Vagina (tissue), 2 donors: ENCODE results near the gene NLRP1.

Source experiments
- CTCF ChIP-seq, 3 experiments: fragments of 450-650 bp in 2 of 3; fragments of 200-600 bp in 1 of 3; sonication (generic) in 1 of 3; IDR thresholded peaks; one replicate each; pipeline ENCODE4 v1.5.1; 2017 to 2019; ENCODE audit warnings: antibody characterized with exemption in 3 of 3, mild to moderate bottlenecking in 2 of 3, moderate library complexity in 2 of 3
- POLR2A ChIP-seq, 2 donors: fragments of 450-650 bp; IDR thresholded peaks; one replicate each; pipeline ENCODE4 v1.6.1; 2017; ENCODE audit warnings: antibody characterized with exemption in 2 of 2, mild to moderate bottlenecking in 2 of 2, moderate library complexity in 2 of 2

DNA sequence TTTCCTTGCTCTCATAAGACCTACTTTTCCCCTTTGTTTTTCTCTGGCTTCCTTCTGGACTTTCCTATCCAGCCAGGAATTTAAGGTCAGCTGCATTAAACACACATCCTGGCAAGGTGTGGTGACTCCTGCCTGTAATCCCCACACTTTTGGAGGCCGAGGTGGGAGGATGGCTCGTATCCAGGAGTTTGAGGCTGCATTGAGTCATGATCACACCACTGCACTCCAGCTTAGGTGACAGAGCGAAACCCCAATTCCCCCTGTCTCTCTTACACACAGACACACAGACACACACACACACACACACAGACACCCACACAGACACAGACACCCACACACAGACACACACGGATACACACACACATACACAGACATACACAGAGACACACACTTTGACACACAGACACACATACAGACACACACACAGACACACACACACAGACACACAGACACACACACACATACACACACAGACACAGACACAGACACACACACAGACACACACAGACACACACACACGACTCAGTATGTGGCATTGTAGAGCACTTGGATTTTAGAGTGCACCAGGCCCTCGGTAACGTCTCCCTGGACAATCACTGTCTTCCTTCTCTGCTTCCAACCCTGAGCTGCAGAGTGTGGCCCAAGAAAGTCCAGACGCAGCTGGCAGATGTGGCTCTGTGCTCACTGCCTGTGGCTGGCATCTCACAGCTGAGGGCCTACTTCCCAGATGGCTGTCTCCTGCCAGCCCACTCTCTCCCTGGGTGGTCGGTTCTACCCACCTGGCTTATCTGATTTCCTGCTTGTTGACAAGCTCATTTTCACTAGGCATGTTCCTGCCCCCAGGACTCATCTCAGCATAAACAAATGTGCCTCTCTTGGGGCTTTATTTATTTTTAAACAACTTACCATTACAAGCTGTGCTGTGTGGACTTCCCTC lies 39.0 kb downstream of the NLRP1 start:
- TF ChIP-seq POLR2A (IDR thresholded peaks at IDR 0.05) (no peak), CTCF (IDR thresholded peaks at IDR 0.05) (no peak)
